NOMO-1 treated with DMSO at 0.1 percent for 48 hours (cell line): ENCODE data around the gene URGCP.
"Not testable (repeated sequence)": the region's sequence is repeated elsewhere in the genome, so short reads cannot be mapped to it uniquely, and the experiment has no call there.

Source experiments
- DNase-seq: peaks from one replicate; lab custom pipeline; 2025; ENCODE audit not compliant: unreplicated experiment; lab: John Stamatoyannopoulos, UW

URGCP gene

GRCh38 chr7:43915907-43916306, 9.5 kb upstream of the URGCP start:
- no peak for DNase-seq

DNA sequence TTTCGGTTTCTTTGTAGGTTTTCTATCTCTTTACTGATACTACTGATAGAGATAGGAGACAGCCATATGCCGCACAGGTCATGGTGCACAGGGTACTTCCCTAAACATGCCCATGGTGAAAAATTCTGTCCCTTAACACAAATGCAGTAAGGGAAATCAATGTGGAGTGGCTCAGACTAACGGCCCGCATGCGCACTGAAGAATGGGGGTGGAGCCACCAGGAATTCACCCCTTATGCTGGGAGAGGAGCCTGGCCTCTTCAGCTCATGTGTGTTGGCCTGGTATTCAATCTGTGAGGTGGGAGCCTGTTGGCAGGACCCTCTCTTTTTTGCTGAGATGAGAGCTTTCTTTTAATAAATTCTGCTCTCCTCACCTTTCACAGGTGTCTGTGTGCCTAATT, 8.4 kb upstream of the URGCP start:
- DNase-seq = no peak

- no peak for DNase-seq
Measured at GRCh38 chr7:43905956-43906330, 453 bp downstream of the URGCP start.

- no peak for DNase-seq
Measured at GRCh38 chr7:43905209-43905946, 1.0 kb downstream of the URGCP start.

DNA sequence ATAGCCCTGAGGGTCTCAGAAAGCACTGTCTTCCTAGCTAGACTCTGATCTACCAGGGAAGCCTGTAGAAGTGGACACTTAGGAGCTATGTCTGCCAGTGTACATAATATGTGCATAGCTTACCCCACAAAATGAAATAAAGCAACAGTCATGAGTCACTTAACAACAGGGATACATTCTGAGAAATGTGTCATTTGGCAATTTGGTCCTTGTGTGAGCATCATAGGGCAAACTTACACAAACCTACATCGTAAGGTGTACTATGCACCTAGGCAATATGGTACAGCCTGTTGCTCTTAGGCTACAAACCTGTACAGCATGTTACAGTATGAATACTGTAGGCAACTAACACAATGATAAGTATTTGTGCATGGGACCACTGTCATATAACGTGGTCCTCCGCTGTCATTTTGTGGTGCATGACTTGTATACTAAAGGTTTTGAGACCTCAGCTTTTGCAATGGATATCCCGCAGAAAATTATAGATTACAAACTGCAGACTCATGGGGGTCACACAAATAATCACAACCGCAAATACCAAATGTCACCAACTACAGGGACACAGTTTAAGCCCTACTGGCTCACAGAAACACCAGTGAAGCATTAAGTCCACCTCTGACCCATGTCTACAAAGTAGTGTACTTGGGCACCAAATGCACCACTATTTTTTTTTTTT, 1.7 kb downstream of the URGCP start:
- DNase-seq = no peak

- no peak for DNase-seq
Measured at GRCh38 chr7:43902542-43903054, 3.8 kb downstream of the URGCP start.

GRCh38 chr7:43898571-43898970, 7.8 kb downstream of the URGCP start:
- DNase-seq = not testable (repeated sequence)

DNA sequence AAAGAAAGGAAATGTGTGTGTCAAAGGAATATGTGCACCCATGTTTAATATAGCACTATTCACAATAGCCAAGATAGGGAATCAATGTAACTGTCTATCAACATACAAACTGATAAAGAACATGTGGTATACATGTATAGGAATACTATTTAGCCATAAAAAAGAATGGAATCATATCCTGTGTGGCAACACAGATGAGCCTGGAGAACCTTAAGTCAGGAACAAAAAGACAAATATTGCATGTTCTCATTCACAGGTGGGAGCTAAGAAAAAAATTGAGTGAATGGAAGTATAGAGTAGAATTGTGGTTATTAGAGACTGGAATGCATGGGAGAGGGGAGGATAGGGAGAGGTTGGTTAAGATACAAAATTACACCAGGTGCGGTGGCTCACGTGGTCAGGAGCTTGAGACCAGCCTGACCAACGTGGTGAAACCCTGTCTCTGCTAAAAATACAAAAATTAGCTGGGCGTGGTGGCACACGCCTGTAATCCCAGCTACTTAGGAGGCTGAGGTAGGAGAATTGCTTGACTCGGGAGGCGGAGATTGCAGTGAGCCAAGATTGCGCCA, 10.5 kb downstream of the URGCP start:
- DNase-seq = no peak

GRCh38 chr7:43891069-43891955, 15.1 kb downstream of the URGCP start:
- DNase-seq = no peak

DNA sequence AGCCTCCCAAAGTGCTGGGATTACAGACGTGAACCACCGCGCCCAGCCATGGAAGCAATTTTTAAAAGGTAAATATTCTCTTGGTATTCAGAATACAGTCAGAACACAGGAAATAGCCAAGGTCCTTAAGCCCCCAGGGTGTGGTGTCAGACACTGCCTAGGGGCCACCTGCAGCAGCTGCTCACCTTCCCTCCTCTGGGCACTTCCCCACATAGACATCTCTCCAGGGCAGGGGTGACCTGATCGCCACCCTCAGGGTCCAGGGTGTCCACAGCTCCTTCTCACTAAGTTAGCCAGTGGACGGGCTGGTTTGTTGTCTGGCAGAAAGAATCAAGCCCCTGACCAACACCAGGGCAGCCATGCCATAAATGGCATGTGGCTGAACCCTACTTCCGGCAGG, 15.9 kb downstream of the URGCP start:
- DNase-seq = no peak

- no peak for DNase-seq
Measured at GRCh38 chr7:43888993-43889945, 17.1 kb downstream of the URGCP start.

DNA sequence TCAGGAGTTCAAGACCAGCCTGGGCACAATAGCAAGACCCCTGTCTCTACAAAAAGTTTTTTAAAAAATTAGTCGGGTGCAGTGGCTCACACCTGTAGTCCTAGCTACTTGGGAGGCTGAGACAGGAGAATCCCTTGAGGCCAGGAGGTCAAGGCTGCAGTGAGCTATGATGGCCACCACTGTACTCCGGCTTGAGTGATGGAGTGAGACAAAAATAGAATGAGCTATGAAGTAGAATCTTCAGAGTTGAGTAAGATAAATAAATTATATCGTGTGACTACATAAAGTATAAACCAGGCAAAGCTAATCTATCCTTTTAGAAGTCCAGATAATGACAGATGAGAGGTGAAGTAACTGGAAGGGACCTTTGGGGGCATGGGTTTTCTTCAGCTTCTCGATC, 21.8 kb downstream of the URGCP start:
- no peak for DNase-seq

DNA sequence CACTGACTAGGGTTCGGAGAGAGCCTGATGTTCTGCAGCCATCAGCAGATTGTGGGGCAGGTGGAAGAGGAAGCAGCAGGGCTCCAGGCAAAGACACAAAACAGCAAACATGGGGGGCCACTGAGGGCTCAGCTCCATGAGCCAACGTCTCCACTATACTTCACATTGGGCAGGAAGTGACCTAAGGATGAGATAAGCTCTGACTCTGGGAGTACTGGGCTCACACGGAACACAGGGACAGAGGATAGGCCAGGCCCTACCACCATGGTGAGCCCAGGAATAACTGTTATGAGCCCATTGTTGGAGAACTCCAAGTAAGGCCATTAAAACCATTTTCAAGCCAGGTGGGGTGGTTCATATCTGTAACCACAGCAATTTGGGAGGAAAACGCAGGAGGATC, 22.2 kb downstream of the URGCP start:
- DNase-seq = no peak

DNA sequence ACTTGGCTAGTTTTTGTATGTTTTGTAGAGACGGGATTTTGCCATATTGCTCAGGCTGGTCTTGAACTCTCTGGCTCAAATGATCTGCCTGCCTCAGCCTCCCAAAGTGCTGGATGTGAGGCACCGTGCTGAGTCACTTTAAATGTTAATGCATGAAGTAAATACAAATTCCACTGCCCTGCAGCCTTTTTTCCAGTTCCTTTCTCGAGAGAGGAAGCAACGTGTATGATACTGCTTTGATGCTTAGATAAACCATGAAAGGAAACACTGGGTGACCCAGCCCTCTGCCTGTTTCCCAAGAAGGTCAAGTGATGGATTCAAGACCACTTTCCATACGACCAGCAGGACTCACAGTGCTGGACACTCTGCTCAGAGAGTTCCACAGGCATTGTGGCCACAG, 25.8 kb downstream of the URGCP start:
- DNase-seq = no peak

- DNase-seq = no peak
Measured at GRCh38 chr7:43879477-43879876, 26.9 kb downstream of the URGCP start.

- DNase-seq = no peak
Measured at GRCh38 chr7:43878867-43879266, 27.5 kb downstream of the URGCP start.

DNA sequence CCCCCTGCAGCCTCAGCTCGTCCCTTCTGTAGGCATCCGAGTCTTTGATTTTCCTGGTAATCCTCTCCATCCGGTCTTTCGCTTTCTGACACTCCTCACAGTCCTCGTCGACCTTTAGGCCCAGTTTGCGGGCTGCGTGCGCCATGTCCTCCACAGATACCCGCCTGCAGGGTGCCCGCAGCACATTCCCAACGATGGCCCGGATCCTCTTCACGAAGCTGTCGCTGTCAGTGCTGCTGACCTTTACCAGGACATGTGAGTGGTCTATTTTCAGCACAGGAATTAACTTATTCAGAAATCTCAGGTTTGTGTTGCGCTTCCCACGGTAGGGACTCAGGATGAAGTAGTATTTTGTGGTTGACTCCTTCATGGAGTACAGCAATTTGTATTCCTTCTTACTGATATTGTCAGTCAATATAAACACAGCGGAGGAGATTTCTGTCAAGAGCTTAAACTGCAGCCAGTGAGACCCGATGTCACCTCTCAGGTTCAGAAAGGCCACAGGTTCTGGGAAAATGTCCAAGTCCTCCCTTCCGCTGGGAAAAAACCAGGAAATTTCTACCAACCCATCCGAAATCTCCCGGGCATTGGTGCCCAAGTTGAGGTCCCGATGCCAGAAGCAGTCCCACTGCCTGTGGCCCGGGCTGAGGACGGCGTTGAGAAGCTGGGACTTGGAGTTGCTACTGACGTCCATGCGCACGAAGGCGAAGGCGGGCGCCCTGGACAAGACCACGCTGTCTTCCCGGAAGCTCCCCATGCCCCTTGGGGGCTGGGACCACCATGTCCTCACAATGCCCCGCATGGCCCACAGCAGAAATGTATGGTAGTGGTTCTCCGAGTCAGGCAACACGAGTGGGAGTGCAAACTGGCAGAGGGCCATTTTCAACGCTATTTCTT, 28.2 kb downstream of the URGCP start:
- no peak for DNase-seq

DNA sequence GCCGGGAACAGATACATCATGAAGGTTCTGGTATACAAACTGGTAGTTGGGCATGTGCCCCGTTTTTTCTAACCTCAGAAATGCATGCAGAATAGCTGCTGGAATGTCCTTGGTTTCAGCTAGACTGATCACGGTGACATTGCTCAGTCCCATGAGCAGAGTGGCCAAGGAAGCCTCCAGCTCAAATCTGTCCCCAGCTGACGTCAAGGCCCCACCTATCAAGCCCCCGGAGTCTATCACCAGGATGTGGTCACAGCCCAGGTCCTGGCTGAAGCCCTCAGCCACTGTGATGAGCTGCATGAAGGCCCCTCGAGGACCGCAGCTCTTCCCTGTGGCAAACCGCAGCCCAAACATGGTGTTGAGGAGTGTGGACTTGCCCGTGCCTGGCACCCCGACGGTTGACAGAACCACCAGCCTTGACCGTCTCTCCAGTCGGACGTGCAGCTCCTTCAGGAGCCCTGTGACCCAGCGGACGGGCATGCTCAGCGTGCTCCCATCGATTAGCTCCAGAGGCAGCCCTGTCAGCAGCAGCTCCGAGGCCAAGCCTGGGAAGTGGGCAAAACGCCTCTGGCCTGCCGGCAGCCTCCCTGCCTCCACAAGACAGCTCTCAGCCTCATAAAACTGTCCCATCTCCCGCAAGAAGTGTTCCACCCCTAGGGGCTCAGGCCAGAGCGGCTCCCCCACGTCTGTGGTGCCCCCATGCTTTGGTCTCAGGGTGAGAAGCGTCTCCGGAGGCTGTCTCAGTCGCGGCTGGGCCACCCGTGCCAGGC, 29.2 kb downstream of the URGCP start:
- DNase-seq = no peak
